Measurements from ENCODE around the gene IL34. TPM values are rescaled to one million over a fixed set of nuclear protein-coding genes. Genes with fewer than 3 reads are reported as not detected.
A peak's percentile ranks its signal among the peaks of the same experiment; 100 is the strongest.

The IL34 gene
- total and polyA plus RNA-seq, 2 of the 13 experiments (the other 11 are each of a cell fraction or from before 2014, with no cell fraction given) = 1.2 to 1.3 TPM

DNA sequence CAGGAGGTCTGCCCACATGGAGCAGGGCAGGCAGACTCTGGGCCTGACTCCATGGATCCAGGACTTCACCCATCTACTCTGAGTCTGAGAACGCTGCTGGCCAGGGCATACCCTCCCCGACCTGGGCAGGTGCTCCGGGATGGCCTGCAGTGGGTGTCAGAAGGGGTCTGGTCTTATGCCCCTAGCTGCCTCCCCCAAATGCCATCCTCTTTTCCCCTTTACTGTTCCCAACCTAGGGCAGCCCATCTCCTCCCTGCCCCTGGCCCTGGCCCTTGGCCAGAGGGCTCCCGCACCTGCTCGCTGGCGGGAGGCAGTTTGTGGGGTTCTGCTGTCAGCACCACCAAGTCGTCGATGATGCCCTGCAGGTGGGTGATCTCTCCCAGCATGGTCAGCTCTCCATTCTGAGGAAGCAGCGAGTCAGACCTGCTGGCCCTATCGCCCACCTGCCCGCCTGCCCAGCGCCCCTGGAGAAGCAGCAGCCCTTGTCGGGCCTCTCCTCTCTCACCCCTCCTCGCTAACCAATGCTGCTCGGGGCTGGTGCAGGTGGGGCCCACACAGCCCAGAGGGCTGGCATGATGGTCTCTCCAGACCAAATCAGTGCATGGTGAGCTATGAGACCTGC lies 31.3 kb downstream of the IL34 start (continued):
- TF ChIP-seq, protein P1, sequence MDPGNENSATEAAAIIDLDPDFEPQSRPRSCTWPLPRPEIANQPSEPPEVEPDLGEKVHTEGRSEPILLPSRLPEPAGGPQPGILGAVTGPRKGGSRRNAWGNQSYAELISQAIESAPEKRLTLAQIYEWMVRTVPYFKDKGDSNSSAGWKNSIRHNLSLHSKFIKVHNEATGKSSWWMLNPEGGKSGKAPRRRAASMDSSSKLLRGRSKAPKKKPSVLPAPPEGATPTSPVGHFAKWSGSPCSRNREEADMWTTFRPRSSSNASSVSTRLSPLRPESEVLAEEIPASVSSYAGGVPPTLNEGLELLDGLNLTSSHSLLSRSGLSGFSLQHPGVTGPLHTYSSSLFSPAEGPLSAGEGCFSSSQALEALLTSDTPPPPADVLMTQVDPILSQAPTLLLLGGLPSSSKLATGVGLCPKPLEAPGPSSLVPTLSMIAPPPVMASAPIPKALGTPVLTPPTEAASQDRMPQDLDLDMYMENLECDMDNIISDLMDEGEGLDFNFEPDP (CRISPR knock-in tag; conservative IDR thresholded peaks at IDR 0.05) = 0 out of 2 replicates have a peak, but pooled peaks have one; percentile 26
- TF ChIP-seq POLR2AphosphoS5 (IDR thresholded peaks at IDR 0.05; ENCODE audit: low read depth, low read length) = 0 out of 2 replicates have a peak, but pooled peaks have one; percentile 6
- 0 out of 2 replicates have a peak, but pooled peaks have one; percentile 21 for TF ChIP-seq HNRNPL (IDR thresholded peaks at IDR 0.05; ENCODE audit: low read depth, low read length)
- TF ChIP-seq ZNF263 (CRISPR knock-in tag; IDR thresholded peaks at IDR 0.05) = no peak
- TF ChIP-seq SIX1 (CRISPR knock-in tag; IDR thresholded peaks at IDR 0.05; ENCODE audit: borderline replicate concordance) = no peak
- no peak for TF ChIP-seq ZNF224 (CRISPR knock-in tag; IDR thresholded peaks at IDR 0.05)
- TF ChIP-seq RBFOX2 (IDR thresholded peaks at IDR 0.05; ENCODE audit: low read depth, low read length) = peak; percentile 59
- TF ChIP-seq ZNF431 (CRISPR knock-in tag; IDR thresholded peaks at IDR 0.05; ENCODE audit: borderline replicate concordance, low read depth) = no peak
- TF ChIP-seq ATF7 (IDR thresholded peaks at IDR 0.05) = no peak
- peak; percentile 30; the same call in 1 of the 2 replicates for TF ChIP-seq ATF7 (CRISPR knock-in tag; IDR thresholded peaks at IDR 0.05)
- no peak for TF ChIP-seq ARHGAP35 (CRISPR knock-in tag; IDR thresholded peaks at IDR 0.05; ENCODE audit: borderline replicate concordance)
- no peak for TF ChIP-seq HMGXB3 (CRISPR knock-in tag; IDR thresholded peaks at IDR 0.05; ENCODE audit: borderline replicate concordance)
- 0 out of 2 replicates have a peak, but pooled peaks have one; percentile 23 for TF ChIP-seq KDM5B (CRISPR knock-in tag; IDR thresholded peaks at IDR 0.05; ENCODE audit: borderline replicate concordance)
- no peak for TF ChIP-seq BHLHE40 (IDR thresholded peaks at IDR 0.05; ENCODE audit: low read length)
- no peak for TF ChIP-seq MED13 (CRISPR knock-in tag; IDR thresholded peaks at IDR 0.05)
- no peak for TF ChIP-seq TAF1 (CRISPR knock-in tag; IDR thresholded peaks at IDR 0.05)
- TF ChIP-seq ZC3H4 (CRISPR knock-in tag; IDR thresholded peaks at IDR 0.05; ENCODE audit: borderline replicate concordance) = no peak
- no peak for TF ChIP-seq HOXD1 (CRISPR knock-in tag; IDR thresholded peaks at IDR 0.05)
- TF ChIP-seq, protein P2, sequence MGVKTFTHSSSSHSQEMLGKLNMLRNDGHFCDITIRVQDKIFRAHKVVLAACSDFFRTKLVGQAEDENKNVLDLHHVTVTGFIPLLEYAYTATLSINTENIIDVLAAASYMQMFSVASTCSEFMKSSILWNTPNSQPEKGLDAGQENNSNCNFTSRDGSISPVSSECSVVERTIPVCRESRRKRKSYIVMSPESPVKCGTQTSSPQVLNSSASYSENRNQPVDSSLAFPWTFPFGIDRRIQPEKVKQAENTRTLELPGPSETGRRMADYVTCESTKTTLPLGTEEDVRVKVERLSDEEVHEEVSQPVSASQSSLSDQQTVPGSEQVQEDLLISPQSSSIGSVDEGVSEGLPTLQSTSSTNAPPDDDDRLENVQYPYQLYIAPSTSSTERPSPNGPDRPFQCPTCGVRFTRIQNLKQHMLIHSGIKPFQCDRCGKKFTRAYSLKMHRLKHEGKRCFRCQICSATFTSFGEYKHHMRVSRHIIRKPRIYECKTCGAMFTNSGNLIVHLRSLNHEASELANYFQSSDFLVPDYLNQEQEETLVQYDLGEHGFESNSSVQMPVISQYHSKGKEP (CRISPR knock-in tag; IDR thresholded peaks at IDR 0.05) = no peak
- TF ChIP-seq NR2F1 (CRISPR knock-in tag; IDR thresholded peaks at IDR 0.05) = no peak
- TF ChIP-seq MEF2D (CRISPR knock-in tag; IDR thresholded peaks at IDR 0.05) = no peak
- TF ChIP-seq ZNF790 (CRISPR knock-in tag; IDR thresholded peaks at IDR 0.05; ENCODE audit: borderline replicate concordance) = no peak
- TF ChIP-seq MXD1 (CRISPR knock-in tag; IDR thresholded peaks at IDR 0.05) = 0 out of 2 replicates have a peak, but pooled peaks have one; percentile 54
